ENCODE data around the gene PTPRM.

The PTPRM gene

DNA sequence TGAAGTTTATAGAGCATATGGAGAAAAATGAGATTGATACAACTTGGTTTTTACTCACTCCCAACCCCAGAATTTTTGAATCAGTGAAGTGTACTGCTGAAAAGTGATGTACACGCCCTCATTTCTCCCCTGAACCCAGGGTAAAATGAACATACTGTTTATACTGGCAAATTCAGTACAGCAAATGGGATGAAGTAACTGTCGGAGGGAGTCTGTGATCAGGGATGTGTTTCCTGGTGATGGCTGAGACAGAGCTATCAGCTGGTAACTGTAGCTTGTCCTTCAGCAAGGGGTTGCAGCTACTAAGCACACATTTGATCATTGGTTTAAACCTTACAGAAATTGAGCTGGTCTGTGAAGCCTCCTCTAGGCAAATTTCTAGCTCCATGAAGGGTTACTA, 191.6 kb downstream of the PTPRM start:
- Mint-ChIP-seq H3K4me1 (peaks cover 30% of the 10 kb centered on the region), H3K4me3 (no peak overlapping the region), H3K9me3 (no peaks in the 10 kb centered on the region), H3K27ac (no peak overlapping the region), H3K27me3 (ENCODE audit: low read depth, poor library complexity) (peaks cover 6% of the 10 kb centered on the region), H3K36me3 (ENCODE audit: low read depth) (no peaks in the 10 kb centered on the region)
- TF ChIP-seq, protein P1, sequence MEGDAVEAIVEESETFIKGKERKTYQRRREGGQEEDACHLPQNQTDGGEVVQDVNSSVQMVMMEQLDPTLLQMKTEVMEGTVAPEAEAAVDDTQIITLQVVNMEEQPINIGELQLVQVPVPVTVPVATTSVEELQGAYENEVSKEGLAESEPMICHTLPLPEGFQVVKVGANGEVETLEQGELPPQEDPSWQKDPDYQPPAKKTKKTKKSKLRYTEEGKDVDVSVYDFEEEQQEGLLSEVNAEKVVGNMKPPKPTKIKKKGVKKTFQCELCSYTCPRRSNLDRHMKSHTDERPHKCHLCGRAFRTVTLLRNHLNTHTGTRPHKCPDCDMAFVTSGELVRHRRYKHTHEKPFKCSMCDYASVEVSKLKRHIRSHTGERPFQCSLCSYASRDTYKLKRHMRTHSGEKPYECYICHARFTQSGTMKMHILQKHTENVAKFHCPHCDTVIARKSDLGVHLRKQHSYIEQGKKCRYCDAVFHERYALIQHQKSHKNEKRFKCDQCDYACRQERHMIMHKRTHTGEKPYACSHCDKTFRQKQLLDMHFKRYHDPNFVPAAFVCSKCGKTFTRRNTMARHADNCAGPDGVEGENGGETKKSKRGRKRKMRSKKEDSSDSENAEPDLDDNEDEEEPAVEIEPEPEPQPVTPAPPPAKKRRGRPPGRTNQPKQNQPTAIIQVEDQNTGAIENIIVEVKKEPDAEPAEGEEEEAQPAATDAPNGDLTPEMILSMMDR (IDR thresholded peaks at IDR 0.05) = no peak
- DNase-seq = no peak

DNA sequence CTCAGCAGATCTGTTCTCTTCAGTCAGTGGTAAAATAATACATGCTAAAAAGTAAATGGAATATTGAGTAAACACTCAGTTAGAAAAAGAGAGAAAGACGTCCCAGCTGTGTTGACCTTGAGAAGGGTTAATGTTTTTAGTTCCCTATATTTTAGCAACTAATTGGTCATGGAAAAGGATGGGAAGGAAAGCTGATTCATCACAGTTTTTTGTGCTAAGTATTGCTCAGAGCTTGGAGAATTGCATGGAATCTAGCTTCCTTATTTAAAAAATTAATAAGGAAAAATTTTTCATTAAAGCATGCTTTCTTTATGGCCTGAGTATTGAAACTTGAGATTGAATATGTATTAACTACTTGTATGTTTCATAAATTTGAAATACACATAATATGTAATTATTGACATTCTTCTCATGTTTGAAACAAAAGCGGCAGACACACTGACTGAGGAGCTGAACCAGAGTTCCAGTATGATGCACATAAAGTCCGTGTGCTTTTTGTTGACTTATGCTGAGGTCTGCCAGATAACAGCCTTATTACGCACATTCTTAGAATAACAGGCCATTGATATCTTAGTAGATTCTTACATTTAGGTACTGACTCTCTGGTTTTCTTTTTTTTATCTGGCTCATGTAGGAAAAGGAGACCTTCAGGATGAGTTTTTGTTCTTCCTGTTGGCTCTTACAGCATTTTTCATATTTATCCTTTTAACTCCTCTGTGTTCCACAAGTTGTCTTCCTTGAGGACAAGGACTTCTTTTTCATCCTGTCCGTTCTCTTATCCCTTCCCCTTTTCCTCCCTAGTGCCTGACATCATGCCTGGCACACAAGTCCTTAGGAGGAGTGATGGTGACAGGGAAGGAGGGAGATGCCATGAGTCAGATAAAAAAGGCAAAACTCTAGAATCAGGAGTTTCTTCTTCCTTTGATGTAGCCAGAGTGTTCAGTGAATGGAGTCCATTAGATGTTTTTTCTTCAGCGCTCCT, 194.1 kb downstream of the PTPRM start:
- Mint-ChIP-seq H3K36me3 (ENCODE audit: low read depth) (no peaks in the 10 kb centered on the region), H3K4me1 (peaks cover 16% of the 10 kb centered on the region), H3K4me3 (no peak overlapping the region), H3K27me3 (ENCODE audit: low read depth, poor library complexity) (peaks cover 6% of the 10 kb centered on the region), H3K9me3 (no peaks in the 10 kb centered on the region), H3K27ac (no peak overlapping the region)
- DNase-seq = no peak
- TF ChIP-seq, protein P1 (IDR thresholded peaks at IDR 0.05) = no peak

DNA sequence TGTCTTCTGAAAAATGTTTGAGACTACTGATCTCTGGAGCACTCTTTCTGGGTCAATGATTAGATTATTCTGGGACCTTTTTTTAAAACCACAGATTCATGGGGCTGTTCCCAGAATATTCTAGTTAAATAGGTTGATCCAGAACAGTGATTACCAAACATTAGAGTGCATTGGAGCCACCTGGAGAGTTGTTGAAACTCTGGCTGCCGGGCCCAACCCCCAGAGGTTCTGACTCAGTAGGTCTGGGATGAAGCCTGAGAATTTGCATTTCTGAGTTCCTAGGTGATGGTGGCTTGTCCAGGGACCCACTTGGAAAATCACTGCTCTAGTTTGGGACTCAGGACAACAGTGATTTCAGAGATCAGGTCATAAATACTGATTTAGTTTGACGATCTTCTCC, 197.3 kb downstream of the PTPRM start:
- TF ChIP-seq, protein P1 (IDR thresholded peaks at IDR 0.05) = no peak
- H3K4me3 Mint-ChIP-seq = no peak overlapping the region
- no peaks in the 10 kb centered on the region for H3K9me3 Mint-ChIP-seq
- H3K27me3 Mint-ChIP-seq (ENCODE audit: low read depth, poor library complexity) = peaks cover 6% of the 10 kb centered on the region
- no peak overlapping the region for H3K27ac Mint-ChIP-seq
- no peak for DNase-seq
- peaks cover 14% of the 10 kb centered on the region for H3K4me1 Mint-ChIP-seq
- no peaks in the 10 kb centered on the region for H3K36me3 Mint-ChIP-seq (ENCODE audit: low read depth)

DNA sequence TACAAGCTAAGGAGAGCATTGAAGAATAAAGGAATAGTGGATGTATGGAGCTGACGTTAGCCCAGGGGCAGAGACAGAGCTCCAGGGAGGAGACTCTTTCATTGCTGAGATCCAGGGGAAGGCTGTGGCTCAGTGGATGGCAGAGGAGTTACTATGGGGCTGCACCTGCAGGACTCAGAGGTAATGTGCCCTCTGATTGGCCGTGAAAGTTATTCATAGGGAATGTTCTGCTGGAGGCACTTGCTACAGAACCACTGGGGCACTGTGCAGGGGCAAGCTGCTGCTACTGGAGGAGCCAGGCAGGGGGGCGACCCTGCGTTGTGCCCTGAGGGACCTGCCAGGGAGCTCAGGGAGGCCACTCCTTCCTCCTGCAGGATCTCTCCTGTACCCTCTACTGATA, 199.2 kb downstream of the PTPRM start:
- H3K4me1 Mint-ChIP-seq = peaks cover 10% of the 10 kb centered on the region
- H3K9me3 Mint-ChIP-seq = no peaks in the 10 kb centered on the region
- H3K4me3 Mint-ChIP-seq = no peak overlapping the region
- TF ChIP-seq, protein P1 (IDR thresholded peaks at IDR 0.05) = no peak
- no peaks in the 10 kb centered on the region for H3K36me3 Mint-ChIP-seq (ENCODE audit: low read depth)
- no peak overlapping the region for H3K27ac Mint-ChIP-seq
- DNase-seq = no peak
- peaks cover 6% of the 10 kb centered on the region for H3K27me3 Mint-ChIP-seq (ENCODE audit: low read depth, poor library complexity)

DNA sequence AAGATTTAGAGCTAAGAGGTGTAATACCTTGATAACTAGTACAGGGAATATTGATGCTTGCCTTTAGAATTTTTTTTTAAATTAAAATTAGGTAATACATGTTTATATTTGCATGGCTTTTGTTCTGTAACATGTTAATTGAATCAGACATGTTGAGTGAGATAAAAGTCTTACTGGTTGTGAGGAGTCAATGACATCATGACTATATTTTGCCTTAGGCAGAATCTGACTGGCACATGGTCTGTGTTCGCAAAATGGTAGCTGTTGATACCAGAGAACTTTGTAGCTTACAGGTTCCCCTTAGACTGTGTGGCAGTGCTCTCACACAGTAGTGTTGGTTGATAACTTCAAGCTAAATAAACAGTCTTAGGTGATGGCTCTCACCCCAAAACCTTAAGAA, 199.7 kb downstream of the PTPRM start:
- TF ChIP-seq, protein P1 (IDR thresholded peaks at IDR 0.05) = no peak
- H3K4me3 Mint-ChIP-seq = no peak overlapping the region
- no peaks in the 10 kb centered on the region for H3K36me3 Mint-ChIP-seq (ENCODE audit: low read depth)
- peaks cover 2% of the 10 kb centered on the region for H3K27me3 Mint-ChIP-seq (ENCODE audit: low read depth, poor library complexity)
- no peaks in the 10 kb centered on the region for H3K9me3 Mint-ChIP-seq
- H3K4me1 Mint-ChIP-seq = peaks cover 10% of the 10 kb centered on the region
- DNase-seq = no peak
- no peak overlapping the region for H3K27ac Mint-ChIP-seq

DNA sequence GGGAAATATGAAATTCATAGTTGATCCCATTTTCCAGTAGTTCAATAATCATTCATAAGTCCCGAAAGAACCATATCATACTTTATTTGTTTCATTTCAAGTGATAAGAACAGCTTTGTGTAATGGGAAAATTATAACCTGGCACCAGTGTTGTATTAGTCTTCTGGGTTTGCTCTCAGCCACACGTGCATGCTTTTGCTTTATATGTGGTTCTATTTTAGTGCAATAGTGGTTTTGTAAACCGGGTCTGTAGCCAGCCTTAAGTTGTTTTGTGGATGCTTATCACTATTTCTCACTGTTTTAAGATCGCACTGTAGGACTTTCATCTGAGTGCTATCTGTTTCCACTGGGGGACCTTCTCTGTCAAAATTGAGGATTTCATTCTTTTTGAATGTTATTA, 203.8 kb downstream of the PTPRM start:
- peaks cover 4% of the 10 kb centered on the region for H3K4me1 Mint-ChIP-seq
- no peaks in the 10 kb centered on the region for H3K9me3 Mint-ChIP-seq
- no peak for DNase-seq
- H3K27ac Mint-ChIP-seq = no peak overlapping the region
- H3K36me3 Mint-ChIP-seq (ENCODE audit: low read depth) = no peaks in the 10 kb centered on the region
- TF ChIP-seq, protein P1 (IDR thresholded peaks at IDR 0.05) = no peak
- H3K27me3 Mint-ChIP-seq (ENCODE audit: low read depth, poor library complexity) = no peaks in the 10 kb centered on the region
- H3K4me3 Mint-ChIP-seq = no peak overlapping the region
